Uterus (tissue), 4 donors: Measurements from ENCODE around the gene TOMM20. TPM values are rescaled to one million over a fixed set of nuclear protein-coding genes. Genes with fewer than 3 reads are reported as not detected.

Experiments used
- DNase-seq, 2 donors: peaks; one replicate each; pipeline ENCODE4 v3.0.0-alpha.2; 2019 to 2020
- H3K27ac ChIP-seq, 2 donors: fragments of 200-600 bp; sonication (generic); 1 replicate in 1 of 2; 2 replicates in 1 of 2; pipeline ENCODE4 v1.5.1; 2016 to 2018
- H3K27me3 ChIP-seq, 2 donors: fragments of 200-600 bp; sonication (generic); one replicate each; pipeline ENCODE4 v1.5.1; 2018 to 2019; ENCODE audit warnings: control low read depth in 1 of 2
- H3K36me3 ChIP-seq, 2 donors: fragments of 200-600 bp; sonication (generic); one replicate each; pipeline ENCODE4 v1.5.1; 2019; ENCODE audit warnings: control low read depth in 1 of 2
- H3K4me1 ChIP-seq, 2 donors: fragments of 200-600 bp; sonication (generic); one replicate each; pipeline ENCODE4 v1.5.1; 2018 to 2019; ENCODE audit warnings: control low read depth in 1 of 2
- H3K4me3 ChIP-seq, 2 donors: fragments of 200-600 bp; sonication (generic); 1 replicate in 1 of 2; 2 replicates in 1 of 2; pipeline ENCODE4 v1.5.1; 2018 to 2019; ENCODE audit warnings: mild to moderate bottlenecking in 1 of 2
- H3K9me3 ChIP-seq, 2 donors: fragments of 200-600 bp; sonication (generic); one replicate each; pipeline ENCODE4 v1.5.1; 2019; ENCODE audit warnings: control low read depth in 1 of 2
- CTCF ChIP-seq, 4 experiments: fragments of 200-600 bp in 2 of 4; fragments of 450-650 bp in 2 of 4; sonication (generic) in 2 of 4; IDR thresholded peaks; one replicate each; pipeline ENCODE4 v1.5.1; 2016 to 2019; ENCODE audit warnings: antibody characterized with exemption in 4 of 4, mild to moderate bottlenecking in 2 of 4, moderate library complexity in 1 of 4
- POLR2A ChIP-seq, 2 donors: fragments of 450-650 bp; IDR thresholded peaks; one replicate each; pipeline ENCODE4 v1.6.1; 2016; ENCODE audit warnings: antibody characterized with exemption in 2 of 2, mild to moderate bottlenecking in 1 of 2, moderate library complexity in 1 of 2
- intact Hi-C: fragments of 100-400 bp; cut with DNase I; formaldehyde crosslinking; loops from one replicate; pipeline ENCODE4 v1.15.1; 2023; ENCODE audit warnings: low total_unique reads
- total RNA-seq, 4 donors: library from RNA; depleted of rRNA in 3 of 4; stranded (reverse); fragments of >200 nt in 3 of 4; gene quantifications; one replicate each; pipeline versions ENCODE4 v1.1.0 to v1.2.4, GENCODE V29; 2014 to 2023
- donor health status: DM: yes; HTN: yes; CAD: no.

The TOMM20 gene
- total RNA-seq, 4 donors from 2014 or later = 72.9 to 149 (median 110) TPM

GRCh38 chr1:235076504-235077162 lies 52.0 kb downstream of the TOMM20 start:
- Histone ChIP-seq H3K4me3 (no peak overlapping the region), H3K27me3 (no peaks in the 10 kb centered on the region), H3K27ac (peak overlapping the region; percentile 51 to 89), H3K4me1 (peaks cover 10 to 16% of the 10 kb centered on the region in 2 donors), H3K9me3 (no peaks in the 10 kb centered on the region), H3K36me3 (no peaks in the 10 kb centered on the region)
- TF ChIP-seq POLR2A (IDR thresholded peaks at IDR 0.05) (no peak), CTCF (IDR thresholded peaks at IDR 0.05) (no peak)
- DNase-seq = no peak
- intact Hi-C loops = loop anchor here (10.0 kb wide), 3 partner anchors 72 to 472 kb away; no protein-coding TSS in a partner anchor

- peak overlapping the region in 1 of 2 donors; percentile 3 for H3K4me3 ChIP-seq
- TF ChIP-seq CTCF (IDR thresholded peaks at IDR 0.05) = peak in 1 of 4 experiments; percentile 10
- TF ChIP-seq POLR2A (IDR thresholded peaks at IDR 0.05) = no peak
- H3K36me3 ChIP-seq = no peaks in the 10 kb centered on the region
- H3K27me3 ChIP-seq = no peaks in the 10 kb centered on the region
- no peaks in the 10 kb centered on the region for H3K9me3 ChIP-seq
- no peak for DNase-seq
- H3K27ac ChIP-seq = peak overlapping the region; percentile 84 to 89
- peaks cover 10 to 16% of the 10 kb centered on the region in 2 donors for H3K4me1 ChIP-seq
- intact Hi-C loops = loop anchor here (10.0 kb wide), 3 partner anchors 71 to 471 kb away; no protein-coding TSS in a partner anchor
These were observed 52.8 kb downstream of the TOMM20 start for GRCh38 chr1:235075777-235076308.

GRCh38 chr1:235075048-235075776 lies 53.4 kb downstream of the TOMM20 start:
- Histone ChIP-seq H3K4me1 (peaks cover 10 to 16% of the 10 kb centered on the region in 2 donors), H3K27me3 (no peaks in the 10 kb centered on the region), H3K36me3 (no peaks in the 10 kb centered on the region), H3K27ac (peak overlapping the region; percentile 84 to 89), H3K4me3 (peak overlapping the region in 1 of 2 donors; percentile 3), H3K9me3 (no peaks in the 10 kb centered on the region)
- peak; percentile 76 to 82 for DNase-seq
- TF ChIP-seq CTCF (IDR thresholded peaks at IDR 0.05) (no peak), POLR2A (IDR thresholded peaks at IDR 0.05) (peak in 1 of 2 donors; percentile 18)
- intact Hi-C loops = loop anchor here (10.0 kb wide), 3 partner anchors 70 to 470 kb away; no protein-coding TSS in a partner anchor

- no peaks in the 10 kb centered on the region for H3K9me3 ChIP-seq
- peak; percentile 44 to 58 for DNase-seq
- no peaks in the 10 kb centered on the region for H3K36me3 ChIP-seq
- intact Hi-C loops = loop anchor here (10.0 kb wide), 3 partner anchors 70 to 470 kb away; no protein-coding TSS in a partner anchor
- TF ChIP-seq POLR2A (IDR thresholded peaks at IDR 0.05) (peak in 1 of 2 donors; percentile 7), CTCF (IDR thresholded peaks at IDR 0.05) (no peak)
- H3K27me3 ChIP-seq = no peaks in the 10 kb centered on the region
- H3K4me3 ChIP-seq = no peak overlapping the region
- H3K27ac ChIP-seq = peak overlapping the region; percentile 84 to 89
- peaks cover 10 to 11% of the 10 kb centered on the region in 2 donors for H3K4me1 ChIP-seq
These were observed 54.1 kb downstream of the TOMM20 start for GRCh38 chr1:235074523-235075047.
